HG03558 (cell line): ENCODE results near the gene ZC3H18.

Source experiments
- ATAC-seq: cut with Tn5 transposase; IDR thresholded peaks from one replicate; pipeline ENCODE4 v1.9.1; 2021; ENCODE audit warnings: moderate number of reproducible peaks; ENCODE audit not compliant: unreplicated experiment; ENCODE audit errors: extremely low read depth

The ZC3H18 gene

DNA sequence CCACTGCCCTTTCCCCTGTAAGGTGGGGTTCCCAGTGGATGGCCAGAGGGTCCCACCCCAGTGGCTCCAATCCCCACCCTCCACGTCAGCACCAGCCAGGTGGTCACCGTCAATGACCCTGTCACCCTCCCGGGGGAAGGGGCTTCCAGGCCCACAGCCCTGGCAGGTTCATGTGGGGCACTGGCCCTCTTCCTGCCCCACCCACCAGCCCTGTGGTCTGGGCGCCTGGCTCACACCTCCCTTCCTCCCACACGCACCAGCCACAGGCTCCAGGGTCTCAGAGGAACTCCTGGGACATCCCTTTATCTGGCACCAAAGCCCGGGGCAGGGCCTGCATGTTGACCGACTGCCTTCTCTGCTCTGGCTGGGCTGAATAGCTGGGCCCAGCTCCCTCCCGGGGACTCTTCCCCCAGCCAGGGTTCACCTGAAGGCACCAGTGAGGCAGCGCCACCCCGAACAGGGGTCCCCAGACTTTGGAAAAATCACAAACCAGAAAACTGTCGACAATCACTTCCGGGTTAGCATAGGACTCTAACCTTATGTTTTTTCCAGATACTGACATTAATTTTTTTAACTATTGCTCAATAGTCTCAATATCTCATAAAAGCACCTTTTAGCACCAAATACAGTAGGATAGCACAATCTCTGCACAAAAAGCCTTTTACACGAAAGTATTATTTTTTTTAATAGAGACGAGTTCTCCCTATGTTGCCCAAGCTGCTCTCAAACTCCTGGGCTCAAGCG is 21.9 kb upstream of the ZC3H18 start:
- ATAC-seq, result no peak

DNA sequence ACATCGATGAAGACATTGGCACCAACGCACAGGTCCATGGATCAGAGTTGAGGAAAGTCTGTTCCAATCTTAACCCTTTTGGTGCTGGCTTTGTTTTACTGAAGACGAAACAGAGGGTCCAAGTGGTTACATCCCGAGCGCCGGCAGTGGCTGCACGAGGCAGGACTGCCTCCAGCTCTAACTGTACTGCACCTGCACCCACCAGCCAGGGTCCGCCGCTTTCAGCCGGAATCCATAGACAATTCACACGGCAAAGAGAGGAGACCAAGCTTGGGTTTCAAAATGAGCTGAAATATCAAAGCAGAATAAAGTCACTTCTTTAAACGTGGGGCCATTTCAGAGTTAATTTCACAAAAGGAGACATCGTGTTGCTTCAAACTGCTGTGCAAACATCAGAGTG is 21.2 kb upstream of the ZC3H18 start:
- no peak for ATAC-seq

DNA sequence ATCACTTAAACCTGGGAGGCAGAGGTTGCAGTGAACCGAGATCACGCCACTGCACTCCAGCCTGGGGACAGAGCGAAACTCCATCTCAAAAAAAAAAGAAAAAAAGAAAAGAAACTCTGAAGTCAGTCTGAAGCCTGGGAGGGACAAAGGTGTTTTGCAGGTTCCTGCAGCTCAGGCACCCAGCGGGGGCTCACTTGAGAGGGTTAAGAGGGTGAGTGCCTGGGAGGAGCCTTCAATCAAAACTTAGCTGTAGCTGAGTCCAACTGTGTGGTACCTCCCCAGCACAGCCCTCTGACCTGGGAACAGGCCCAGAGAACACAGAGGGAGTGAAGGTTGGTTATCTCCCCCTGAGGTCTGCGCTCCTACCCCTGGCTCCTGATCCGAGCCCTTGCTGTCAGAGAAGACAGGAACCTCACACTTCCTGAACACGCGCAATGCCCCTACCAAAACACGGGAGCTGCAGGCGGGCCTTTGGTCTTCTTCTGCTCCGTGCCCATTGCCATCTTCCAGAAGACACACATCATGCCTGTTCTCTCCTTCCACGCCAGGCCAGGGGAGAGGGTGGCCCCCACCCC is 20.4 kb upstream of the ZC3H18 start:
- ATAC-seq, result no peak

DNA sequence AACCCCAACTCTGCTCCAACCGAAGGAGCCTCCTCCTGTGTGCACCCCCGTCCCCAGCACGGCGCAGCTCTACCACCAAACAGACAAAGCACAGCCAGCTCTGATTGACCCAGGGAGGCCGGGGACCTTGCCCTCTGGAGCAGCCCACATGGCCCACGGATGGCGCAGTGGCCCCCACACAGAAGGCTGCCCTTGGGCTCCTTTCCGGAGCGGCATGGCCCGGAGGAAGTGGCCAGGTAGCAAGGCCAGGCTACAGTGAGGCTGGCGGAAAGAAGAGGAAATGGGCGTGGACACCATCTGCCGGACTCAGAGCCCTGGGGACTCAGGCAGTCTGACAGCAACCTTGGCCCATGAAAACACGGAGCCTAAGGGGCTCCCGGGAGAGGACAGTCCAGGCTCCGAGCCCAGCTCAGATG is 19.9 kb upstream of the ZC3H18 start:
- ATAC-seq, result no peak

DNA sequence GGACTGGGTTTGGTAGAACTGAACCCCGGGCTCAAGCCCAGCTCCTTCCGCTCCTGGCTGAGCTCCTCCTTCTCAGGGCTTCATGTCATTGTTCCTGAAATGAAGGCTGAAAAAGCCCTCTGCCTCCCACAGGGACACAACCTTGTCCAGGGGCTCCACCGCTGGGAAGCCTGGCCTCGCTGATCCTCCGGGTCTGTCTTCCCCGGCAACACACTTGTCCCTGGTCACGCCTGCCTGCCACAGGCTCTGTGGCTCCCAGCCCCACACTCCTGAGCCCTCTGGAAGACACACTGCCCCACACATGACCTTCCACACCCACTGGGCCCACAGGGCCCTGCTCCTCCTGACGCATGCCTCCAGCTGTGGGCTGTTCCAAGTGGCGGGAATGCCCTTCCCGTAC is 18.0 kb upstream of the ZC3H18 start:
- ATAC-seq, result no peak

DNA sequence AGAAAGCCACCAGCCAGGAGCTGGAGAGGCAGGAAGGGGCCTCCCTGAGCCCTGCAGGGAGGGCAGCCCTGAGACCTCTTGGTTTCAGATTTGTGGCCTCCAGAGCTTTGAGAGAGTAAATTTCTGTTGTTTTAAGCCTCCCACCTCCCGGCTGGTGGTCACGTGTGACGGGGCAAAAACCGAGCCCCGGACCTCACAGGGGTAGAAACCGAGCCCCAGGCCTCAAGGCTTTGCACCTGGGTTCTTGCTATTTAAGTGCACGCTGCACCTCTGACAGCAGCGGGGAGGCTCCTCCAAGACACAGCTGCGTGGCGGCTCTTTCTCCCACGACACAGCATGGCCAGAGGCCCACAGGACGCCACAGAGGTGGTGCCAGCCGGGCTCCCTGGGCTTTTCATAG is 17.4 kb upstream of the ZC3H18 start:
- ATAC-seq, result no peak

DNA sequence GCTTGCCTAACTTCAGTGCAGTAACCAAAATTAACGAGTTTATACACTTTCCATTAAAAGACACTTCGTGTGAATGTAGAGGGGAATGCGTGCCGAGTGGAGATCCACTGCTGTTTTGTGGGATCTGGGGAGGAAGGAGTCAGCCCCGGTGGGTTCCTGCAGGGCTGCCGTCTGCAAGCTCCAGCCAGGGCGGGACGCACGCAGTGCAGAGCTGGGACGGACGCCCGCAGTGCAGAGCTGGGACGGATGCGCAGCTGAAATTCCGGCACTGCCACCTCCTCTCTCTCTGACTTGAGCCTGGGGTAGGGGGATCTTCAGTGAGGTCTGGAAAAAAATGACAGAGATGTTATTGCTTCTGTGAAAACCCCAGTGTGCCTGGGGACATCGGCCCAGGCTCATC is 16.5 kb upstream of the ZC3H18 start:
- no peak for ATAC-seq

DNA sequence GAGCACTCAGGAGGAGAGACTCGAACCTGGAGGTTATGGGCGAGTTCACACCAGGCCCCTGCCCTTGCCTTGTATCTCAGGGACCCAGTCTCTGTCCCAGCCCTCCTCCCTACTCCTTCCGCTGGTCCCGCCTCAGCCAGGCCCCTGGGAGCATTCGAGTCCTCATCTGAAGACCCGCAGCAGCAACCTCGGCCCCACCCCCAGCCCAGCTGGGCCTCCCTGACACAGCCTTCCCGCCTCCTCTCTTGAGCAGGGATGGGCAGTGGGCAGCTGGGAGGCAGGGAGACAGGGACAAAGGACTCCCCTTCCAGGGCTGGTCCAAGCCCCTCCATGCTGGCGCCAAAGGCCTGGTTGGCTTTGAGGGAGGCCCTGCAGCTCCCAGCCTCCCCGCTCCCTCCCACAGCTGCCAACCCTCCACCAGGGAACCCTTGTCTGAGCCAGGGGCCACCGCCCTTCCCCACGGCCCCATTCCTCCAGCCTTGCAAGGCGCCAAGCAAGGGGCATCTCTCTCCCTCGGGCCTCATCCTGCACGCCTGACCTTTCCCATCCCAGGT is 15.4 kb upstream of the ZC3H18 start:
- ATAC-seq, result no peak

DNA sequence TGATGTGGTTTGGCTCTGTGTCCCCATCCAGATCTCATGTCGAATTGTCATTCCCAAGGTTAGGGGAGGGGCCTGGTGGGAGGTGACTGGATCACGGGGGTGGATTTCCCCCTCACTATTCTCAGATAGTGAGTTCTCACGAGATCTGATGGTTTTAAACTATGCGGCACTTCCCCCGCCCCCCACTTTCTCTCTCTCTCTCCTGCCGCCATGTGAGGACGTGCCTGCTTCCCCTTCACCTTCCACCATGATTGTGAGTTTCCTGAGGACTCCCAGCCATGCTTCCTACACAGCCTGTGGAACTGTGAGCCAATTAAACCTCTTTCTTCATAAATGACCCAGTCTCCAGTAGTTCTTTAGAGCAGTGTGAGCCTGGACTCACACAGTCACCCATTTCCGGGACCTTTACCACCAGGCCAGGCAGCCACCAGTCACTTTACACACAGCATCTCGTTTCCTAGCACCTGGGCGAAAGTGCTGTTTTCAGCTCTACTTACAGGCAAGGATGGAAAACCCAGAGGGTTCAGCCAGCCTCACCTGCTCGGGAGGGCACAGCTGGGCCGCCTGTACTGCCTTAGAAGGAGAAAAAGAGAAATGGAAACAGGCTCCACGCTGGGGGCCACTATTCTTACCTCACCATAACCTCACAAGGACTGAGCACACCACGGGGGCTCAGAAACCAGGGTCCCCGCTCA is 13.8 kb upstream of the ZC3H18 start:
- no peak for ATAC-seq

DNA sequence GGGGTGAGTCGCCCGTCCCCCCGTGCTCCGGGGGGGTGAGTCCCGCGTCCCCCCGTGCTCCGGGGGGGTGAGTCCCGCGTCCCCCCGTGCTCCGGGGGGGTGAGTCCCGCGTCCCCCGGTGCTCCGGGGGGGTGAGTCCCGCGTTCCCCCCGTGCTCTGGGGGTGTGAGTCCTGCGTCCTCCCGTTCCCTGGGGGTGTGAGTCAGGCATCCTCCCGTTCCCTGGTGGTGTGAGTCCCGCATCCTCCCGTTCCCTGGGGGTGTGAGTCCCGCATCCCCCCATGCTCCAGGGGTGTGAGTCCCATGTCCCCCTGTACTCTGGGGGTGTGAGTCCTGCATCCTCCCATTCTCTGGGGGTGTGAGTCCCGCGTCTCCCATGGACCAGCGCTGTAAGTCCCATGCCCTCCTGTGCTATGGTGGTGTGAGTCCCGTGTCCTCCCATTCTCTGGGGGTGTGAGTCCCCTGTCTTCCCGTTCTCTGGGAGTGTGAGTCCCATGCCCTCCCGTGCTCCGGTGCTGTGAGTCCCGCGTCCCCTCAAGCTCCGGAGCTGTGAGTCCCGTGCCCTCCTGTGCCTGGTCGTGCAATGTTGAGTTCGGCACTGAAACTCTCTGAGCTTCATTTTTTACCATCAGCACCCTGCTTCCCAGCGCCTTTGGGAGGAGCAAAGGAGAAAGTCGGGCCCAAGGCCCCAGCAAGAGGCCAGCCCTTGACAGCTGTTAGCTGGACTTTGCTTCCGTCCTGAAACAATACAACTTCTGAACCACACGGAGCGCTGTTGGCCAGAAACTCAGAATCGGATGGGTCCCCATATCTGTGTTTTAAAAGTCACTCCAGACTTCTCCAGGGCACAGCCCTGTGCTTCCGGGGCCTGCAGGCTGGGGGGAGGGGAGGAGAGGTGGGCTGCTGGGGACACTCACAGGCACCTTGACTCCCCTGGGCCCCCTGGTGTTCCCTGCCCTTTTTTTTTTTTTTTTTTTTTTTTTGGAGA is 11.5 kb upstream of the ZC3H18 start:
- no peak for ATAC-seq

DNA sequence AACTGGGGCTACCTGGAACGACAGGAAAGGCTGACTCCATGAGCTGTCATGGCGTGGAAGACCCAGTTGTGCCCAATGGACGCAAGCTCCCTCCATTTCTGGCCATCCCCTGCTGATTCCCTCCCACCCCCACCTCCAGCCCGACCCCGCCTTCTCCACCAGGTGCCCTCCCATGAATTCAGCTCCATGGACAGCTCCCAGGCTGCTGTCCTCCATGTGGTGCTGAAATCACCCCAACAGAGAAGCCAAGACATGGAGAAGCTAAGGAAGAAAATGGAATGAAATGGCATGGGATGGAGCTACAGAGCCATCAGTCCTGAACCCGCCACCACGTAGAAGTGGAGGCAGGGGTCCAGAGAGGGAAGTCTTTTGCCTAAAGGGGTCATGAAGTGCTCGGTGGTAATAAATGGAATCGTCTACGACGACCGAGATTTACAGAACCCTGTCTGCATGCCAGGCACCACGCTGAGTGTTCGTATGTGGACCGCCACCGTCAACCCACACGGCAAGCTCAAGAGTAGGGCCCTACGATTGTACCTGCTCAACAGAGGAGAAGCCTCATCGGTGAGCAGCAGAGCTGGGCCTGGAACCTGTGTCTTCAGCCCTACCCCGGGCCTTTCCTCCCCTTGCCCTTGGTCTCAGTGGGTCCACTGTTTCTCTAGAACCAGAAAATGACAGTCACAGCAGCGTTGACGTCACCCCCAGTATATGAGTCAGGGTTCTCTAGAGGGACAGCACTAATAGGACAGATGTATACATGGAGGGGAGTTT is 9.3 kb upstream of the ZC3H18 start:
- ATAC-seq, result no peak

DNA sequence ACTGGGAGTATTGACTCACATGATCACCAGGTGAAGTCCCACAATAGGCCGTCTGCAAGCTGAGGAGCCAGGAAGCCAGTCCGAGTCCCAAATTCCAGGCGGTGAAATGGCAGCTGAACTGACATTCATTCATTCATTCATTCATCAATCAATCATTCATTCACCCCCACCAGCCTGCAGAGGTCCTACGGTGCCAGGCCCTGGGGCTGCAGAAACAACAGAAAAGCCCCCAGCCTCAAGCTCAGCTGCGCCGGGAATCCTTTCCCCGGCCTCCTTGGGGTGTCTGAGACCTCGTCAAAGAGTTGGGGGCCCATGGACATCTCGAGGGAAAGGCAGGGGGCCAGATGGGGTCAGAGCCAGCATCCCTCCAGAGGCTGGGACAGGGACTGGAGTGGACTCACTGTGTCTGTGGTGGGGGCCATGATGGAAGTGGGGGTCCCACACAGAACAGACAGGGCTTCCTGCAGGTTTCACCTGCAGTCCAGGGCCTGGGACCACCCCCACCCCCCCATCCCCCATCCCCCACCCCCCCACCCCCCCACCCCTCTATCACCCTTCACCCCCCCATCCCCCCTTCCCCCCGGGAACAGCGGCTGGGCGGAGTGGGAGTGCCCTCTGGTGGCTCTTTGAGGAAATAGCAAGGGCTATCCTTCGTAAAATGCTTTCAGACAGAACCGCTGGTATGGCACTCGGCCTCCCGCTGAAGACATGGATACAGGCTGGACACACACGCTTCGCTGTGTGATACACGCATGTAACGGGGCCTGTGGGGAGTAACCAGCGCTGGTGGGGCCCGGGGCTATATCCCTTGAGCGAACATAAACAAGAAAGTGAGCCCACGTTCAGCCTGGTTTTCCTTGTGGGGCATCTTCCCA is 8.5 kb upstream of the ZC3H18 start:
- ATAC-seq, result no peak

DNA sequence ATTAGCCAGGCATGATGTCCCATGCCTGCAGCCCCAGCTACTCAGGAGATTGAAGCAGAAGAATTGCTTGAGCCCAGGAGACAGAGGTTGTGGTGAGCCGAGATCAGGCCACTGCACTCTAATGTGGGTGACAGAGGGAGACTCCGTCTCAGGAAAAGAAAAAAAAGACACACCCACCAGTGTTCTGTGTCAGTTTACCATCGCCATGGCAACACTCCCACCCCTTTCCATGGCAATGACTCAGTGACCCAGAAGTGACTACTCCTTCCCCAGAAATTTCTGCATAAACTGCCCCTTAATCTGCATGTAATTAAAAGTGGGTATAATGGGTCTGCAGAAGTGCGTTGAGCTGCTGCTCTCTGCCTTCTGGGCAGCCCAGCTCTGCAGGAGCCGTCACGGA is 4.0 kb upstream of the ZC3H18 start:
- no peak for ATAC-seq

DNA sequence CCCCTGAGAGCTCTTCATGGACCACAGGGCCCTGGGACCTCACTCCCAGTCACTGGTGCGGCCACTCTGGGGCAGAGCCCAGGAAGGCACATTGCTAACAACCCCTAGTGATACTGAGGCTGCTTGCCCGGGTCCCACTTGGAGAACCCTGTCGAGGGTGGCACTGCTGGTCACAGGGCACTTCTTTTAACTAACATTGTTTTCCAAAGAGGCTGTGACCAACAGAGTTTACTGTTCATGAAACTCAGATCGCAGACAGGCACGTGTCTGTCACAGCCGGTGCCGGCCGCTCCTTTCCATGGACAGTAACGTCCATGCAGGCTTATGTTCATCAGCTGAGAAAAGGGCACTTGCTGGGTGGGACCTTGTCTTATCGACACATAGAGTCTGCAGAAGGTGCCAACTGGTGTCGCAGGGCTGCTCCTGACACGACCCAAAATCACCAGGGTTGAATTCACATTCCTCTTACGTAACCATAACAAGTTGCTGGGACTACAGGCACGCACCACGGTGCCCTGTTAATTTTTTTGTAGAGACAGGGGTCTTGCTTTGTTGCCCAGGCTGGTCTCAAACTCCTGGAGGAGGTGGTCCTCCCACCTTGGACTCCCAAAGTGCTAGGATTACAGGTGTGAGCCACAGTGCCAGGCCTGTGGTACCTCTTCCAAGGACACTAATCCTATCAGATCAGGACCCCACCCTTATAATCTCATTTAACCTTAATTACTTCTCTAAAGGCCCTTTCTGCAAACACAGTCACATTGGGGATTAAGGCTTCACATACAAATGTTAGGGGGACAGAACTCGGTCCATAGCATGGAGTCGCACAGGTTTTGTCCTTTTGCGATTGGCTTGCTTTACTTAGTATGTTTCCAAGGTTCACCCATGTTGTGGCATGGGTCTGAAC is 1.2 kb upstream of the ZC3H18 start:
- no peak for ATAC-seq

DNA sequence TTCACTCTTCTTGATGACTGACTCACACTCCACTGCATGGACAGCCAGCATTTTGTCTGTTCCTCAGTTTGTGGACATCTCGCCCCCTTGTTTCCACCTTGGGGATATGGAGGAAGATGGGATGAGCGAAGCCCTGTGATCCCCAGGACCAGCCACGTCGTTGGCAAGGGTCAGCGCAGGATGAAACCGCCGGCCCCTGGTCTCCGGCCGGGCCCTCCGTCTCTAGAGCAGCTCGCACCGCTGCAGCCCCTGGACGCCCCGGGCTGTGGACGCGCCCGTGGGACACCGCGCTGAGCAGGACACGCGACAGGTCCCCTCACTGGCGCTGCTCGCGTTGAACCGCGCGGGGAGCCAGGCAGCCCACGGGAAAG is 604 bp upstream of the ZC3H18 start:
- no peak for ATAC-seq

DNA sequence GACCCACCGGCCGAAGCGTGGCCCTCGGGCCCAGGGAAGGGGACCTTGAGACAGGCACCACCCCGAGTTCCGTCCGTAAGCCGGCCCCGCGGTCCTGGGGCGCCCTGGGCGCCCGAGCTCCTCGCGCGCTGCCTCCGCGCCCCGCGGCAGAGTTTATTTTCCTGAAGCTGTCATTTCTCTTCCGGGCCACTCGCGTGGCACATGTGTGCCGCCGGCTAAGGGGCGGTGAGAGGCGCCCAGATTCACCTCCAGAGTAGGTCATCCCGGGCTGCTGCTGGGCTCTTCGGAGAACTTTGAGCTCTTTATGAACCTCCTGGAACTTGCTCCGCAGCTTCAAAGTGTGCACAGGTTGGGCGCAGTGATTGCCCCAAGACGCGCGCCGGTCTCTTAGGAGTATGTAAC is 489 bp downstream of the ZC3H18 start:
- no peak for ATAC-seq

DNA sequence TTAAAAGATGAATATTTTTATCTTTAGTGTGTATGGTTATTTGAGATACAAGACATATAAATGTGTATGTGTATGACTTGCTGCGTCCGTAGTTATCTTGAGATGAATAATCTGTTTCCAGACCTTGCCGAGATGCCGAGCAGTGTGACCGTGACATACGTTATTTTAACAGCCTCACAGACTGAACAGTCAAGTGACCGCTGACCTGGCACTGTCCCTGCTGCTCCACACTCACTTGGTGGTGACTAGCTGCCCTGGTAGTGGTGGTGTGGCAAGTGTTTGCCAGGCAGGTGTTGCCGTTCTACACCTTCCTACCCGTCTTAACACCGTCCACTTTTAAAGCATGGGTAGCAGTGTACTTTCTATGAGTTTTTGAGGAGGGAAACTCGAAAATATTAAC is 5.0 kb downstream of the ZC3H18 start:
- no peak for ATAC-seq

DNA sequence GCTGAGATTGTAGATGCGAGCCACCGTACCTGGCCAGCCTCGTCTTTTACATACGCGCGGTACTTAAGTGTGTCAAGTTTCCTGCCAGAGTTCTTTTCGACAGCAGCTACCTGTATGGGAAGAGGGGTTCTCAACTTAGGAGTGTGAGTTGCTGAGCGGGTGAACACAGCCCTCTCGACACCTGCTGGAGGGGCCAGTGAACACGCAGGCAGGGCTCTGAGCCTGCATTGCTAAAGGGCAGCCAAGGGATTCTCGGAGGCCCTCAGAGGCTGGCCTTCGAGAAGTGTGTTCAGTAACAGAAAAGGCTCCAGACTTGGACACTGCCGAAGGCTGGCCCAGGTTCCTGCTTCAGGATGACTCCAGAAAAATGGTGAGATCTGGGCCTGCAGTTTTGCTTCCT is 6.1 kb downstream of the ZC3H18 start:
- ATAC-seq, result no peak
